LNCAP (cell line): ENCODE measurements around the gene MAPRE3.

ENCODE experiments used
- TF ChIP-seq, protein P1 (sequence below): fragments of 450-650 bp; IDR thresholded peaks from 2 replicates; pipeline ENCODE4 v1.5.1; 2017; ENCODE audit warnings: mild to moderate bottlenecking

MAPRE3 gene

DNA sequence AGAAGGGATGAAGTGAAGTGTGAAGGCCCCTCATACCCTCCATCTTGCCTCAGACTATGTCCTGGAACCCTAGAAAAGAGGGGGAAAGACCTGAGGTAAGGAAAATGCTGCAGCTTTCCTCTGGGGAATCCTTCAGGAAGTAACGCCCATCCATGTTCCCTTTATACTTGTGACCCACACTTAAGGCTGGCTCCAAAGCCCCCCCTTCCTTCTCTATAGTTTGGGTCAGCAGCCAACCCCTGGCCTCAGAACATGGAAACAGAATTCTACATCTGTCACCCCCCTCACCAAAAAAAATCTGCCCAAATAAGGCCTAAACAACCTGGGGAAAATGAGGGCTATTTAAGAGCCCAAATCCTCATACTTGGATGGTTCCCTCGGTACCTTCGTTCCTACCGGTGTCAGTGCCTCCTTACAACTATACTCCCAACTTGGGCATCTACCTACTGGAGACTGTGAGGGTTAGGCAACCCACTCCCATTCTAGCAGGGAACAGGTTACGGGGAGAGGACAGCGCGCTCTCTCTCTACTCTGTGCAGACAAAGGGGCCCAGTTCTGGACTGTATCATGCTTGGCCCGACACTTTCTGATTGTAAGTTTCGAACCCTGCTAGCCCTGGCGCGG, 100.3 kb downstream of the MAPRE3 start:
- TF ChIP-seq, protein P1, sequence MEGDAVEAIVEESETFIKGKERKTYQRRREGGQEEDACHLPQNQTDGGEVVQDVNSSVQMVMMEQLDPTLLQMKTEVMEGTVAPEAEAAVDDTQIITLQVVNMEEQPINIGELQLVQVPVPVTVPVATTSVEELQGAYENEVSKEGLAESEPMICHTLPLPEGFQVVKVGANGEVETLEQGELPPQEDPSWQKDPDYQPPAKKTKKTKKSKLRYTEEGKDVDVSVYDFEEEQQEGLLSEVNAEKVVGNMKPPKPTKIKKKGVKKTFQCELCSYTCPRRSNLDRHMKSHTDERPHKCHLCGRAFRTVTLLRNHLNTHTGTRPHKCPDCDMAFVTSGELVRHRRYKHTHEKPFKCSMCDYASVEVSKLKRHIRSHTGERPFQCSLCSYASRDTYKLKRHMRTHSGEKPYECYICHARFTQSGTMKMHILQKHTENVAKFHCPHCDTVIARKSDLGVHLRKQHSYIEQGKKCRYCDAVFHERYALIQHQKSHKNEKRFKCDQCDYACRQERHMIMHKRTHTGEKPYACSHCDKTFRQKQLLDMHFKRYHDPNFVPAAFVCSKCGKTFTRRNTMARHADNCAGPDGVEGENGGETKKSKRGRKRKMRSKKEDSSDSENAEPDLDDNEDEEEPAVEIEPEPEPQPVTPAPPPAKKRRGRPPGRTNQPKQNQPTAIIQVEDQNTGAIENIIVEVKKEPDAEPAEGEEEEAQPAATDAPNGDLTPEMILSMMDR, result no peak

DNA sequence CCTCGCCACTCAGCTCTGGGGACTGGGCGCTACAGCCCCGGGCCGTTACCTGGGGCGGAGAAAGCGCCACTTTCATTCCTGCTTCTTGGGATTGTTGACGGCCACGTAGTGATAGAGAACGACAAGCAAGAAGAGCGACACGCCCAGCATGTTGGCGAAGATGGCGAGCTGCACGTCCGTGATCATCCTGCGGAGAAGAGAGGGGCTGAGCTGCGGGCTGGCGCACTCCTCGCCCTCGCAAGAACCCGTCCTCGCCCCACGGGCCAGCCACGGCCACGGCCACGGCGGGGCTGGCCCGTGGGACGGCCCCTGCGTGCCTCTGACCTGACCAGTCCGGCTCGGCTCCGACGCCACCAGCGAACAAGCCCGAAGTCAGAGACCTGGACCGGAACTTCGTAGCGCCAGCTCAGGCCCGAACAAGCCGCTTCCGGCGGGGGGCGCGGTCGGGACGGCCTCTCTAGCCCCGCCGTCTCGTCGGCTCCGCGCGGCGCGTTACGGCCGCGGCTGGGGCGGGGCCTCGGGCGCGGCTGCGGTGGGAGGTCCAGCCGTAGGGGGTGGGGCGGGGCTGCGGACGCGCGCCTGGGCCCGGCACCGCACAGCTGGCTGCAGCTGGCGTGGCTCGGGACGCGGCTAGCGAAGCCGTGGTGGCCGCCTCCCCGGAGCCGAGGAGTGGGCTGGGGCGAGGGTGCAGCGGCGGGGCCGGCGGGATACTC, 101.0 kb downstream of the MAPRE3 start, which contains the start of gene OST4:
TSS of gene OST4 (minus strand) at position 378 of the 713 bp plus-strand sequence.
- TF ChIP-seq, protein P1, result no peak

DNA sequence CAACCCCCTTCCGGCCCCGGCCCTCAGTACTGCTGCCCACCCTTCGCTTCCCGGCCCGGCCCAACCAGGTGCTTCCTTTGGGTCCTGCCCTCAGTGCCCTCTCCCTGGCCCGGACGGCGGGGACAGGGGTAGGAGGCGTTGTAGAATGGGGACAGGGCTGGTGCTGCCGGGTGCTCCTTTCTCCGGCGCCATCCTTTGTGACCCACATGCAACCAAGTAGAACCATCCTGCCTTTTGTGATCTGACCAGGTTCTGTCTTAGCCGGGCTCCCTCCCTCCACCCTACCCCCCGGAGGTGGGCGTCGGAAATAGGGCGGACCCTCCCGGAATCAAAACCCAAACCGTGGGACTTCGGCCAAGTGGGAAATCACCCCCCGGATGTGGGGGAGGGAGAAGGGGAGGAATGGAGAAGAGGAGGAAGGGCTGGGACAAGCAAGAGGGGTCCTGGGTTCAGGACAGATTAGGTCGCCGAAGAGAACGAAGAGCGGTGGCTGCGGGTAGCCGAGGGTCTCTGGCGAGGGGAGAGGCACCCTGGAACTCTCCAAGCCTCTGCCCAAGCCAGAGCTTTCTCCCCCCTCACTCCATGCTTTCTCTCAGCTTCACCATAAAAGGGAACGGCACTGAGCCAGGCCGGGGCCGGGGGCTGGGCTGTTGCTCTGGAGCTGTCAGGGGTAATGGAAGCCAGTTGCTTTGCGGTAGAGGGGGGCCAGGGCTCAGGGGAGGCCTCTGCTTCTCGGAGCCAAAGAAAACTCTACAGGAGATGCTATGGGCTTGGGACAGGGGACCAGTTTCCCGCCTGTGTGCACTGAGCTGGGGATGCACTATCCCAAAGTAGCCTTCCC, 101.8 kb downstream of the MAPRE3 start:
- TF ChIP-seq, protein P1, result no peak

DNA sequence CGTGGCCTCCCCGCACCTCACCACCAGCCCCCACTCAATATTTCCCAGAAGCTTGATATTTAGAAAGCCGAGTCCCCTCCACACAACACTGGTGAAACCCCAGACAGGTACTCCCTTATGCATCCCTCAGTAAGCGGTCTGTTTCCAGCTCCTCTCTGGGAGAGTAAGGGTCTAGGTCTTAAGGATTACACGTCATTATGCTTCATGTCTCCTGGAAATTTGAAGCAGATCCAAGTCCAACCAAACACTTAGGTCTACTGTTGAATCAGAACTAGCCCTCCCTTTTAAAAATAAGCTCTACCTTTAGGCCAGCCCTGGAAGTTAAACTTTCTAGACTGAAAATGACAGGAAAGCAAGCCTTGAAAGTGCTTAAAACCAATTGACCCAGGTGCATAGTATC, 102.5 kb downstream of the MAPRE3 start:
- TF ChIP-seq, protein P1, result no peak

DNA sequence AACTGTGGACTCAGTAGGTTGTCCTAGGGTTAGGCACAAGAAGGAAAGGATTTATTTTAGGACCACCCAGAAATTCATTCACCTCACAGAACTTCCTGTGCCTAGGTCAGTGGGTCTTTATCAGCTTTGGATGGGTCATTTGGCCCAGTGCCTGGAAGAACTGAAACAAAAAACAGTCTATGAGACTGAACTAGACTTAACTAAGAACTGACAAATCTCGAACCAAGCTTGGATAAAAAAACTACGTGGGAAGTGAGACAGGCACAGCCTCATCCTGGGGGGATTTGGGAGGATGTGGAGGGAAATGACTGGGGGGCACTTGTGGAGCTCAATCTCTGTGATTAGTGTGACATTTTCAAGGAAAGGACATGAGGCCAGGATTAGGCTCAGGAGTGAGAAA, 103.3 kb downstream of the MAPRE3 start:
- TF ChIP-seq, protein P1, result no peak

DNA sequence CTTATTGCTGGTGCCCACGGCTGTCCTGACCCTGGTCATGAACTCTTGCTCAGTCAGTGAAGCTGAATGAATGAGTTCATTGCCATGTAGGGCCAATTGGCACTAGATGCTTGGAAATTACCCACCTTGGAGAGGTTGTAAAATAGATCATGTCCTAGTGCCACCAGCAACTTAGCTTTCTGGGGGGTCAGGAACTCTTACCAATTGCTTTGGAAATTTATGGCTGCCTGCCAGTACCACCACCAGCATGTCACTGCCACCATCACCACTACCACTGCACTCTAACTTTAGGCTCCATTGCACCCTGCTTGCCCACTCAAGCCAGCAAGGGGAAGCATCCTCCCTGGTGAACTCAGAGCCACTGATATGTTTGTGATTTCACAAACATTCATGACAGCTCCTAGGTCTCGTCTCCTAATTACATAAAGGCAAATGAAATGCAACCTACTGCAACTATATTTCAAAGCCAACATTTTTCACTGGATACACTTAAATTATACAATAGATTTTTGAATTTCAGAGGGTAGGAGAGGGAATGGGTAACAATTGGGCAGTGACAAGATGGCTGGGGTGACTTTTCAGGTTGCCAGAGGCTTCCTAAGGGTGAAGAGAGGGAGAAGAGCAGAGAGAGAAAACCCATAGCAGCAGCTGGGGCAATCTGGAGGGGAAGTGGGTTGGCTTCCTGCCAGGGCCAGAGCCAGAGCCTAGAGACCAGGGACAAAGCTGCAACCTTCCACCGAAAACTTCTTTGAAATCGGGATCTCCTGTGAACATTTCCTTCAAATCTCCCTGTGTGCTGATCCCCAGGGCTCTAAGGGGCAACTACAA, 104.5 kb downstream of the MAPRE3 start:
- TF ChIP-seq, protein P1, result no peak

DNA sequence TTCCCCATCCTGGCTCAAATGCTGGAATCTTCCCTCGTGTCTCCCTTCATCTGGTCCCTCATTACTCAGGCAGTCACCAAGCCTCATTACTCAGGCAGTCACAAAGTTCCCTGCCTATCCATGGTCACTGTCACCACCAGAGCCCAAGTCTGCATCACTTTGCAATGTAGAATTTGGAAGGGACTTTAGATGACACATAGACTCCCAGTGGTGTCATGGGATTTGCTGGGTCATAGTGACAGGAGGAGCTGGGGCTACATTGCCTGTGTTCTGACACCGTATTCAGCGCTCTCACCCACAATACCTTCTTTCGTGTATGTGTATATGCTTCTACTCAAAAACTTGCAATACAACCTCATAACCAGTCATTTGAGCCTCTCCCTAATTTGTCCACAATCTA, 105.9 kb downstream of the MAPRE3 start:
- TF ChIP-seq, protein P1, result no peak
